Muscle of leg (tissue), 11 donors: ENCODE measurements around the gene SMCO3. TPM values are rescaled to one million over a fixed set of nuclear protein-coding genes. Genes with fewer than 3 reads are reported as not detected.
"Not testable (repeated sequence)": the region's sequence is repeated elsewhere in the genome, so short reads cannot be mapped to it uniquely, and the experiment has no call there.

Experiments used
- DNase-seq: peaks from one replicate; pipeline ENCODE4 v3.0.0; 2013
- H3K27ac ChIP-seq: one replicate; pipeline ENCODE4 v1.5.1; 2013; ENCODE audit warnings: mild to moderate bottlenecking, low read length, control low read depth
- H3K27me3 ChIP-seq: one replicate; pipeline ENCODE4 v1.6.1; 2013; ENCODE audit warnings: low read length; ENCODE audit not compliant: control insufficient read depth, insufficient read depth
- H3K36me3 ChIP-seq: one replicate; pipeline ENCODE4 v1.6.1; 2013; ENCODE audit warnings: low read length; ENCODE audit not compliant: control insufficient read depth, insufficient read depth
- H3K4me1 ChIP-seq: one replicate; pipeline ENCODE4 v1.6.1; 2013; ENCODE audit warnings: low read length; ENCODE audit not compliant: control insufficient read depth, insufficient read depth
- H3K4me3 ChIP-seq: one replicate; pipeline ENCODE4 v1.5.1; 2013; ENCODE audit warnings: low read length, control low read depth
- H3K9me3 ChIP-seq: replicated peaks from 2 replicates; pipeline ENCODE4 v1.6.1; 2013; ENCODE audit warnings: low read depth, low read length; ENCODE audit not compliant: control insufficient read depth
- WGBS: methylation state at CpG from one replicate; pipeline ENCODE4 v1.1.5; 2013; ENCODE audit warnings: missing lambda C conversion rate; ENCODE audit not compliant: insufficient coverage; 5-methylcytosine and 5-hydroxymethylcytosine counted together
- polyA plus RNA-seq, 8 donors: library from polyadenylated mRNA; unstranded; fragments of 120-200 nt; gene quantifications; one replicate each; pipeline versions ENCODE4 v1.2.1 to v1.2.3, GENCODE V29; 2013; ENCODE audit warnings: inconsistent platforms in 1 of 8, low replicate concordance in 1 of 8; ENCODE audit not compliant: insufficient read length in 8 of 8, insufficient read depth in 1 of 8
- total RNA-seq: library from RNA; stranded (reverse); fragments of 120-200 nt; gene quantifications from one replicate; pipeline ENCODE4 v1.2.4, GENCODE V29; 2013

The SMCO3 gene
- total and polyA plus RNA-seq, 9 donors, result 0.07 to 0.57 (median 0.22) TPM; not detected in 1

GRCh38 chr12:14769969-14770495 lies 44.0 kb downstream of the SMCO3 start:
- 0% methylated on average over 37 of the region's 38 CpGs for WGBS
- peak overlapping the region; percentile 98 for H3K27ac ChIP-seq
- DNase-seq, result peak; percentile 87
- peaks cover 3% of the 10 kb centered on the region for H3K9me3 ChIP-seq
- no peaks in the 10 kb centered on the region for H3K36me3 ChIP-seq
- peak overlapping the region; percentile 88 for H3K4me3 ChIP-seq
- no peaks in the 10 kb centered on the region for H3K27me3 ChIP-seq
- peaks cover 17% of the 10 kb centered on the region for H3K4me1 ChIP-seq

DNA sequence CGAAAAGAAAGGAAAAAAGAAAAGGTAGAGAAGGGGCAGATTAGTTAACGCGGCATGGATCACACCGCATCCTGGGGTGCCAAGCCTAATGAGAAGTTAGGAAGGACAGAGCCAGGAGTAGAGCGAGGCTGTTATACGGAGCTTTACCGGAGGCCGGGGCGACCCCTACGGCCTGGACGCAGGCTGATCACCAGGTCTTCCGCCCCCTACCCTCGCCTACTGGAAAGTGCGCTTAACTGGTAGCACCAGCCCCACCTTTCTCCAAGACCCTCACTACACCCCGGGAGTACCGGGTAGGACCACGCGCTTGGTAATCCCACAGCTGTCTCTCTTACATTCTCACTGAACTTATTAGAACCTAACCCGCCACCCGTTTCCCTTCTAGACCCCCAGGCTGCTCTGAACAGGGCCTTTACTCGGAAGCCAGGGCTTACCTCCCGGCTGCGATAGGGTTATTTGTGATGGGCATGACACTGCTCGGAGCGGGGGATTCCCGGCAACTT lies 44.5 kb downstream of the SMCO3 start:
- 5% methylated on average over 23 of the region's 26 CpGs for WGBS
- peak; percentile 72 for DNase-seq
- no peaks in the 10 kb centered on the region for H3K27me3 ChIP-seq
- peak overlapping the region; percentile 88 for H3K4me3 ChIP-seq
- H3K9me3 ChIP-seq, result peaks cover 3% of the 10 kb centered on the region
- peaks cover 13% of the 10 kb centered on the region for H3K4me1 ChIP-seq
- H3K27ac ChIP-seq, result peak overlapping the region; percentile 98
- H3K36me3 ChIP-seq, result no peaks in the 10 kb centered on the region

DNA sequence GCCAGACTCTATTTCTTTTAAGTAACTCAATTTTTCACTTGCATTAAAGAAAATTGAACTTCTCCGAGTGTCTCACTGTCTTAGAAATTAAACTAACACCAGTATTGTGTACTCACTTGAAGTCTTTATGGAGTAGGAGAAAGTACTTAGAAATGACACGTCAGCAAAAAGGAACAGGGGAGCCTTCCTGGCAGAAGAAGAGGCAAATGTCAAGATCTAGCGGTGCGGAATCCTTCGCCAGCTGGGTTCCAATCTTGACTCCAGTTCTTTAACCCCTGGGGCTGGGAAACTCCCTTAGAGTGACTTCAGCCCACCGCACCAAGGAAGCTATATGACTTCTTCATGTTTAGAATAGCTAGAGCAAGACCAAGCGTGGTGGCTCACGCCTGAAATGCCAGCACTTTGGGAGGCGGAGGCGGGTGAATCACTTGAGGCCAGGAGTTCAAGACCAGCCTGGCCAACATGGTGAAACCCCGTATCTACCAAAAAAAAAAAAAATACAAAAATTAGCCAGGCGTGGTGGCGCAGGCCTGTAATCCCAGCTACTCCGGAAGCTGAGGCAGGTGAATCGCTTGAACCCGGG lies 45.1 kb downstream of the SMCO3 start:
- Histone ChIP-seq H3K4me1 (peaks cover 13% of the 10 kb centered on the region), H3K27ac (peak overlapping the region; percentile 98), H3K36me3 (no peaks in the 10 kb centered on the region), H3K4me3 (peak overlapping the region; percentile 88), H3K9me3 (peaks cover 3% of the 10 kb centered on the region), H3K27me3 (no peaks in the 10 kb centered on the region)
- 46% methylated on average over 13 of the region's 16 CpGs for WGBS
- DNase-seq, result peak; percentile 39

- Histone ChIP-seq H3K4me3 (no peak overlapping the region), H3K4me1 (peaks cover 8% of the 10 kb centered on the region), H3K36me3 (no peaks in the 10 kb centered on the region), H3K27me3 (no peaks in the 10 kb centered on the region), H3K27ac (no peak overlapping the region), H3K9me3 (peaks cover 3% of the 10 kb centered on the region)
- no CpG with 5 or more reads among the region's 1 CpG for WGBS
- DNase-seq, result no peak
These were observed 46.4 kb downstream of the SMCO3 start for GRCh38 chr12:14767617-14768016.

- no peaks in the 10 kb centered on the region for H3K27me3 ChIP-seq
- no peak overlapping the region for H3K4me3 ChIP-seq
- no peak for DNase-seq
- WGBS, result no CpG with 5 or more reads among the region's 3 CpGs
- H3K9me3 ChIP-seq, result peaks cover 3% of the 10 kb centered on the region
- no peak overlapping the region for H3K27ac ChIP-seq
- H3K4me1 ChIP-seq, result peaks cover 8% of the 10 kb centered on the region
- no peaks in the 10 kb centered on the region for H3K36me3 ChIP-seq
These were observed 47.2 kb downstream of the SMCO3 start for GRCh38 chr12:14766649-14767215.

- H3K36me3 ChIP-seq, H3K4me1 ChIP-seq, H3K4me3 ChIP-seq, H3K27me3 ChIP-seq, H3K9me3 ChIP-seq, DNase-seq, H3K27ac ChIP-seq: not testable (repeated sequence)
- WGBS, result 94% methylated on average over 3 of the region's 3 CpGs
These were observed 48.0 kb downstream of the SMCO3 start for GRCh38 chr12:14766020-14766419.

DNA sequence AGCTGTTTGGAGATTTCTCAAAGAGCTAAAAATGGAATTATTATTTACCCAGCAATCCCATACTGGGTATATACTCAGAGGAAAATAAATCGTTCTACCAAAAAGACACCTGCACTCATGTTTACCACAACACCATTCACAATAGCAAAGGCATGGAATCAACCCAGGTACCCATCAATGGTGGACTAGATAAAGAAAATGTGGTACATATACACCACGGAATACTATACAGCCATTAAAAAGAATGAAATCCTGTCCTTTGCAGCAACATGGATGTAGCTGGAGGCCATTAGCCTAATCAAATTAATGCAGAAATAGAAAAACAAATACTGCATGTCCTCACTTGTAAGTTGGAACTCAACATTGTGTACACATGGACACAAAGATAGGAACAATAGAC lies 48.6 kb downstream of the SMCO3 start:
- H3K4me3 ChIP-seq, result no peak overlapping the region
- no peak overlapping the region for H3K27ac ChIP-seq
- peaks cover 8% of the 10 kb centered on the region for H3K4me1 ChIP-seq
- WGBS, result no CpG with 5 or more reads among the region's 2 CpGs
- H3K36me3 ChIP-seq, result no peaks in the 10 kb centered on the region
- H3K9me3 ChIP-seq, result peaks cover 3% of the 10 kb centered on the region
- no peaks in the 10 kb centered on the region for H3K27me3 ChIP-seq
- DNase-seq, result no peak

DNA sequence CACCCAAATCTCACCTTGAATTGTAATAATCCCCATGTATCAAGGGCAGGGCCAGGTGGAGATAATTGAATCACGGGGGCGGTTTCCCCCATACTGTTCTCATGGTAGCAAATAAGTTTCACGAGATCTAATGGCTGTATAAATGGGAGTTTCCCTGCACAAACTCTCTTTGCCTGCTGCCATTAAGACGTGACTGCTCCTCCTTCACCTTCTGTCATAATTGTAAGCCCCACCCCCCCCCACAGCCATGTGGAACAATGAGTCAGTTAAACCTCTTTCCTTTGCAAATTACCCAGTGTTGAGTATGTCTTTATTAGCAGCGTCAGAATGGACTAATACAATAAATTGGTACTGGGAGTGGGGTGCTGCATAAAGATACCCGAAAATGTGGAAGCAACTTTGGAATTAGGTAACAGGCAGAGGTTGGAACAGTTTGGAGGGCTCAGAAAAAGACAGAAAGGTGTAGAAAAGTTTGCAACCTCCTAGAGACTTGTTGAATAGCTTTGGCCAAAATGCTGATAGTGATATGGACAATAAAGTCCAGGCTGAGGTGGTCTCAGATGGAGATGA lies 54.2 kb downstream of the SMCO3 start:
- DNase-seq, H3K27ac ChIP-seq, H3K4me1 ChIP-seq, H3K27me3 ChIP-seq, H3K9me3 ChIP-seq, H3K4me3 ChIP-seq, H3K36me3 ChIP-seq: not testable (repeated sequence)
- 100% methylated on average over 1 of the region's 6 CpGs for WGBS

GRCh38 chr12:14756334-14757143 lies 57.4 kb downstream of the SMCO3 start:
- Histone ChIP-seq H3K4me3 (no peak overlapping the region), H3K36me3 (no peaks in the 10 kb centered on the region), H3K27ac (no peak overlapping the region), H3K4me1 (no peaks in the 10 kb centered on the region), H3K9me3 (peaks cover 2% of the 10 kb centered on the region), H3K27me3 (no peaks in the 10 kb centered on the region)
- DNase-seq, result peak; percentile 14
- WGBS, result 8% methylated on average over 5 of the region's 17 CpGs
